Central memory CD8-positive, alpha-beta T cell (primary cell): ENCODE results near the gene GIMAP8.
A peak's percentile ranks its signal among the peaks of the same experiment; 100 is the strongest.

Source experiments
- ATAC-seq: fragments of 150-1000 bp; cut with Tn5 transposase; replicated peaks from 2 replicates; pipeline ENCODE4 v1.10.0; 2022; ENCODE audit warnings: mild to moderate bottlenecking, moderate FRiP score, moderate number of reproducible peaks; ENCODE audit not compliant: poor library complexity, severe bottlenecking; ENCODE audit errors: extremely low read depth
- DNase-seq, 2 donors: peaks; one replicate each; pipeline ENCODE4 v3.0.0; 2021; ENCODE audit warnings: low spot score in 2 of 2
- H3K27ac Mint-ChIP-seq: one replicate; pipeline ENCODE4 v1.8.0; 2022; ENCODE audit warnings: low read depth, mild to moderate bottlenecking, moderate library complexity, mixed read lengths
- H3K27me3 Mint-ChIP-seq: one replicate; pipeline ENCODE4 v1.8.0; 2022; ENCODE audit warnings: mixed read lengths
- H3K36me3 Mint-ChIP-seq: one replicate; pipeline ENCODE4 v1.8.0; 2022; ENCODE audit warnings: mild to moderate bottlenecking, moderate library complexity, mixed read lengths; ENCODE audit not compliant: insufficient read depth
- H3K4me1 Mint-ChIP-seq: one replicate; pipeline ENCODE4 v1.8.0; 2022; ENCODE audit warnings: mixed read lengths
- H3K4me3 Mint-ChIP-seq: one replicate; pipeline ENCODE4 v1.8.0; 2022; ENCODE audit warnings: mild to moderate bottlenecking, moderate library complexity, mixed read lengths
- H3K9me3 Mint-ChIP-seq: one replicate; pipeline ENCODE4 v1.8.0; 2022; ENCODE audit warnings: mixed read lengths

Gene GIMAP8

GRCh38 chr7:150415161-150416153 lies 35.0 kb upstream of the GIMAP8 start:
- Mint-ChIP-seq H3K27ac (no peak overlapping the region), H3K36me3 (peaks cover 2% of the 10 kb centered on the region), H3K4me1 (peaks cover 8% of the 10 kb centered on the region), H3K4me3 (no peak overlapping the region), H3K27me3 (no peaks in the 10 kb centered on the region), H3K9me3 (no peaks in the 10 kb centered on the region)
- DNase-seq (peak in 1 of 2 donors; percentile 5), ATAC-seq (no peak)

GRCh38 chr7:150417239-150417638 lies 33.2 kb upstream of the GIMAP8 start:
- Mint-ChIP-seq H3K4me1 (peaks cover 15% of the 10 kb centered on the region), H3K4me3 (no peak overlapping the region), H3K9me3 (no peaks in the 10 kb centered on the region), H3K27me3 (peaks cover 9% of the 10 kb centered on the region), H3K27ac (no peak overlapping the region), H3K36me3 (no peaks in the 10 kb centered on the region)
- no peak for ATAC-seq
- peak in 1 of 2 donors; percentile 0 for DNase-seq

GRCh38 chr7:150417863-150418262 lies 32.6 kb upstream of the GIMAP8 start:
- H3K27ac Mint-ChIP-seq = no peak overlapping the region
- DNase-seq (no peak), ATAC-seq (no peak)
- H3K4me1 Mint-ChIP-seq = peaks cover 12% of the 10 kb centered on the region
- H3K36me3 Mint-ChIP-seq = no peaks in the 10 kb centered on the region
- no peak overlapping the region for H3K4me3 Mint-ChIP-seq
- peaks cover 9% of the 10 kb centered on the region for H3K27me3 Mint-ChIP-seq
- H3K9me3 Mint-ChIP-seq = no peaks in the 10 kb centered on the region

- Mint-ChIP-seq H3K27me3 (peaks cover 9% of the 10 kb centered on the region), H3K9me3 (no peaks in the 10 kb centered on the region), H3K4me1 (peaks cover 7% of the 10 kb centered on the region), H3K36me3 (no peaks in the 10 kb centered on the region), H3K27ac (no peak overlapping the region), H3K4me3 (no peak overlapping the region)
- no peak for ATAC-seq
- DNase-seq = no peak
These were observed 30.2 kb upstream of the GIMAP8 start for GRCh38 chr7:150420242-150420641.

- H3K27ac Mint-ChIP-seq = peak overlapping the region; percentile 52
- H3K27me3 Mint-ChIP-seq = peaks cover 9% of the 10 kb centered on the region
- peak; percentile 99 for ATAC-seq
These were observed 29.3 kb upstream of the GIMAP8 start for GRCh38 chr7:150420987-150421674.

GRCh38 chr7:150421831-150422230 lies 28.6 kb upstream of the GIMAP8 start:
- no peak overlapping the region for H3K27ac Mint-ChIP-seq
- H3K36me3 Mint-ChIP-seq = peaks cover 1% of the 10 kb centered on the region
- peaks cover 9% of the 10 kb centered on the region for H3K27me3 Mint-ChIP-seq
- no peak for ATAC-seq
- no peak for DNase-seq
- H3K9me3 Mint-ChIP-seq = no peaks in the 10 kb centered on the region
- H3K4me3 Mint-ChIP-seq = no peak overlapping the region
- peaks cover 7% of the 10 kb centered on the region for H3K4me1 Mint-ChIP-seq

More at GRCh38 chr7:150420987-150421674, 29.3 kb upstream of the GIMAP8 start:
- peaks cover 1% of the 10 kb centered on the region for H3K36me3 Mint-ChIP-seq
- DNase-seq = peak; percentile 76 to 83
- H3K4me3 Mint-ChIP-seq = no peak overlapping the region
- peaks cover 7% of the 10 kb centered on the region for H3K4me1 Mint-ChIP-seq
- H3K9me3 Mint-ChIP-seq = no peaks in the 10 kb centered on the region

GRCh38 chr7:150425670-150426069 lies 24.8 kb upstream of the GIMAP8 start:
- H3K4me1 Mint-ChIP-seq = peaks cover 7% of the 10 kb centered on the region
- DNase-seq (no peak), ATAC-seq (no peak)
- H3K27ac Mint-ChIP-seq = no peak overlapping the region
- no peak overlapping the region for H3K4me3 Mint-ChIP-seq
- H3K9me3 Mint-ChIP-seq = no peaks in the 10 kb centered on the region
- H3K36me3 Mint-ChIP-seq = peaks cover 1% of the 10 kb centered on the region
- H3K27me3 Mint-ChIP-seq = peaks cover 23% of the 10 kb centered on the region

- Mint-ChIP-seq H3K4me1 (peaks cover 16% of the 10 kb centered on the region), H3K27ac (no peak overlapping the region)
- no peak for ATAC-seq
These were observed 21.6 kb upstream of the GIMAP8 start for GRCh38 chr7:150428671-150429451.

GRCh38 chr7:150429699-150430098 lies 20.7 kb upstream of the GIMAP8 start:
- Mint-ChIP-seq H3K27ac (no peak overlapping the region), H3K4me3 (no peak overlapping the region), H3K27me3 (peaks cover 14% of the 10 kb centered on the region), H3K9me3 (no peaks in the 10 kb centered on the region), H3K36me3 (peaks cover 1% of the 10 kb centered on the region), H3K4me1 (peaks cover 16% of the 10 kb centered on the region)
- DNase-seq (peak in 1 of 2 donors; percentile 4), ATAC-seq (no peak)

More at GRCh38 chr7:150428671-150429451, 21.6 kb upstream of the GIMAP8 start:
- Mint-ChIP-seq H3K36me3 (peaks cover 1% of the 10 kb centered on the region), H3K27me3 (peaks cover 14% of the 10 kb centered on the region), H3K4me3 (no peak overlapping the region), H3K9me3 (no peaks in the 10 kb centered on the region)
- DNase-seq = peak in 1 of 2 donors; percentile 11

- peaks cover 16% of the 10 kb centered on the region for H3K4me1 Mint-ChIP-seq
These were observed 19.9 kb upstream of the GIMAP8 start for GRCh38 chr7:150430465-150431085.

GRCh38 chr7:150431839-150432658 lies 18.4 kb upstream of the GIMAP8 start:
- Mint-ChIP-seq H3K27ac (no peak overlapping the region), H3K27me3 (peaks cover 14% of the 10 kb centered on the region), H3K9me3 (no peaks in the 10 kb centered on the region), H3K4me3 (no peak overlapping the region), H3K36me3 (no peaks in the 10 kb centered on the region), H3K4me1 (peaks cover 16% of the 10 kb centered on the region)
- DNase-seq (no peak), ATAC-seq (no peak)

More at GRCh38 chr7:150430465-150431085, 19.9 kb upstream of the GIMAP8 start:
- peaks cover 1% of the 10 kb centered on the region for H3K36me3 Mint-ChIP-seq
- DNase-seq = peak in 1 of 2 donors; percentile 8
- no peak overlapping the region for H3K4me3 Mint-ChIP-seq
- H3K27me3 Mint-ChIP-seq = peaks cover 14% of the 10 kb centered on the region
- ATAC-seq = no peak
- H3K9me3 Mint-ChIP-seq = no peaks in the 10 kb centered on the region
- no peak overlapping the region for H3K27ac Mint-ChIP-seq
